Measurements from ENCODE around the gene HSPA12A.

Gene HSPA12A

DNA sequence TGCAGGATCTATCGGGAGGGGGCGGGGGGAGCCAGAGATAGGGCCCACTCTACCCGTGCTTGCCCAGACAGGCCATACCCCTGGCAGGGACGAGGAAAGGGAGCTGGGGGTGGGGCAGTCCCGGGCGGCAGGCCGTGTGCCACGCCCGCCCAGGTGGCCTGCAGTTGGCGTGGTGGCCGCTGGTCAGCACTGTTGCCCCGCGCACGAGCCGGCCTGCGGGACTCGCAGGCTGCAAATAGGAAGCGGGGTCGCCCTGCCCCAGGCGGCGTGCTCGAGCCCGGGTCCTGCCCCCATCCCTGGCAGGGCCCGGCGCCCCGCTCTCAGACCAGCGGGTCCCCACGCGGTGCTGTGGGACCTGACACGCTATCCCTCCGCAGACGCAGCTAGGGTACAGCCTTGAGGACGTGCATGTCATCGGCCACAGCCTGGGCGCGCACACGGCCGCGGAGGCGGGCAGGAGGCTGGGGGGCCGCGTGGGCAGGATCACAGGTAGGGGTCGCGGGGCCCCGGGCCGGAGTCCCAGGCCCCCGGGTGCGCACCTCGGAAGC is 114.9 kb downstream of the HSPA12A start:
- DNase-seq (ENCODE audit: low spot score): no peak

GRCh38 chr10:116626815-116627214 is 115.6 kb downstream of the HSPA12A start:
- no peak for DNase-seq (ENCODE audit: low spot score)

DNA sequence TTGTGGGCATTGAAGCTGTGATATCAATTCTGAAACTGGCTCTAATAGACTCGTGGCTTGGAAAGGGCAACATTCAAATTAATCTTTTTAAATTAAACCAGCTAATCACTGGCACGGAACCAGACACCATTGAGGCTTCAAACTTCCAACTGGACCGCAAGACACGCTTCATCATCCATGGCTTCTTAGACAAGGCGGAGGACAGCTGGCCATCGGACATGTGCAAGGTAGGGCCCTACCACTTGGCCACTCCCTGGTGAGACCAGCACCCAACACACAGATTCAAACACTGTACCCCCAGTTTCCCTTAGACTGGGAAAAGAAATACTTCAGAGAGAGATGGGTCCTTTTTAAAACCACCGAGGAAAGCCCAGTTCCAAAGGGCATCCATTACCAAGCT is 116.5 kb downstream of the HSPA12A start:
- DNase-seq (ENCODE audit: low spot score): no peak

GRCh38 chr10:116621934-116622655 is 120.3 kb downstream of the HSPA12A start:
- DNase-seq (ENCODE audit: low spot score): no peak

- no peak for DNase-seq (ENCODE audit: low spot score)
Measured at GRCh38 chr10:116621476-116621875, 120.9 kb downstream of the HSPA12A start.
